IgD-negative memory B cell (primary cell): ENCODE data around the gene G6PC1. TPM values are rescaled to one million over a fixed set of nuclear protein-coding genes. Genes with fewer than 3 reads are reported as not detected.
"Not testable (repeated sequence)": the region's sequence is repeated elsewhere in the genome, so short reads cannot be mapped to it uniquely, and the experiment has no call there.

Experiments used
- H3K27ac Mint-ChIP-seq, 3 donors: one replicate each; pipeline ENCODE4 v1.8.0; 2020 to 2022; ENCODE audit warnings: mild to moderate bottlenecking in 3 of 3, mixed read lengths in 3 of 3, moderate library complexity in 1 of 3
- H3K27me3 Mint-ChIP-seq: one replicate; pipeline ENCODE4 v1.8.0; 2021; ENCODE audit warnings: mixed read lengths
- H3K36me3 Mint-ChIP-seq: one replicate; pipeline ENCODE4 v1.8.0; 2020; ENCODE audit warnings: mild to moderate bottlenecking, mixed read lengths
- H3K4me1 Mint-ChIP-seq, 3 donors: one replicate each; pipeline ENCODE4 v1.8.0; 2020 to 2022; ENCODE audit warnings: mixed read lengths in 3 of 3, mild to moderate bottlenecking in 1 of 3
- H3K4me3 Mint-ChIP-seq, 4 donors: one replicate each; pipeline ENCODE4 v1.8.0; 2020 to 2022; ENCODE audit warnings: mild to moderate bottlenecking in 4 of 4, mixed read lengths in 4 of 4, moderate library complexity in 3 of 4
- H3K9me3 Mint-ChIP-seq, 3 donors: one replicate each; pipeline ENCODE4 v1.8.0; 2020 to 2021; ENCODE audit warnings: mixed read lengths in 3 of 3, mild to moderate bottlenecking in 1 of 3
- polyA plus RNA-seq: library from polyadenylated mRNA; unstranded; fragments of 300-500 nt; fragmentation: Illumina TruSeq; gene quantifications from one replicate; pipeline ENCODE4 v1.2.3, GENCODE V29; 2021

The G6PC1 gene
- polyA plus RNA-seq, 1 donor from 2014 or later = not detected

DNA sequence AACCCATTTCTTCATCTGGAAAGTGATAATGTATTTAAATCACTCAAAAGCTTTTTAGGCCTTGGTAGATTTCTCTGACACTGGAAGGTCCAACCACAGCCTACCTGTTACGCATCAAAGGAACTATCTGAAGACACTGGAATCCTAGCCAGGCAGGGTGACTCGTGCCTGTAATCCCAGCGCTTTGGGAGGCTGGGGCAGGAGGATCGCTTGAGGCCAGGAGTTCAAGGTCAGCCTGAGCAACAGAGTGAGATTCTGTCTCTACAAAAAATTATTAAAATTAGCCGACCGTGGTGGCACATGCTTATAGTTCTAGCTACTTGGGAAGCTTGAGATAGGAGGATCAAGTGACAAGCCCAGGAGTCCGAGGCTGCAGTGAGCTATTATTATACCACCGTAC is 18.4 kb upstream of the G6PC1 start:
- Mint-ChIP-seq H3K4me1 (peaks cover 0 to 5% (median 0%) of the 10 kb centered on the region in 3 donors), H3K4me3 (no peak overlapping the region), H3K9me3 (no peaks in the 10 kb centered on the region), H3K27me3 (peaks cover 15% of the 10 kb centered on the region), H3K36me3 (peaks cover 2% of the 10 kb centered on the region), H3K27ac (no peak overlapping the region)

GRCh38 chr17:42883802-42884558 is 16.6 kb upstream of the G6PC1 start:
- Mint-ChIP-seq H3K36me3 (peaks cover 2% of the 10 kb centered on the region), H3K4me1 (peaks cover 0 to 5% (median 0%) of the 10 kb centered on the region in 3 donors), H3K4me3 (no peak overlapping the region), H3K9me3 (no peaks in the 10 kb centered on the region), H3K27ac (no peak overlapping the region), H3K27me3 (peaks cover 6% of the 10 kb centered on the region)

DNA sequence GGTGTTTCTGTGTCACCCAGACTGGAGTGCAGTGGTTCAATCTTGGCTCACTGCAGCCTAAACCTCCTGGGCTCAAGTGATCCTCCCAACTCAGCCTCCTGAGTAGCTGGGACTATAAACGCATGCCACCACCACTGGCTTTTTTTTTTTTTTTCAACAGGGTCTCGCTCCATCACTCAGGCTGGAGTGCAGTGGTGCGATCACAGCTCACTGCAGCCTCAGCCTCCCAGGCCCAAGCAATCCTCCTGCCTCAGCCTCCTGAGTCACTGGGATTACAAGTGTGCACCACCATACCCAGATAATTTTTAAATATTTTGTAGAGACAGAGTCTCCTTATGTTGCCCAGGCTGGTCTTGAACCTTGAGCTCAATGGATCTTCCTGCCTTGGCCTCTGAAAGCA is 14.8 kb upstream of the G6PC1 start:
- H3K4me3 Mint-ChIP-seq, H3K4me1 Mint-ChIP-seq, H3K36me3 Mint-ChIP-seq, H3K9me3 Mint-ChIP-seq, H3K27me3 Mint-ChIP-seq, H3K27ac Mint-ChIP-seq: not testable (repeated sequence)

- H3K36me3 Mint-ChIP-seq = no peaks in the 10 kb centered on the region
- peaks cover 0 to 5% (median 0%) of the 10 kb centered on the region in 3 donors for H3K4me1 Mint-ChIP-seq
- peaks cover 3% of the 10 kb centered on the region for H3K27me3 Mint-ChIP-seq
- peak overlapping the region in 1 of 4 donors; percentile 13 for H3K4me3 Mint-ChIP-seq
- no peaks in the 10 kb centered on the region for H3K9me3 Mint-ChIP-seq
- no peak overlapping the region for H3K27ac Mint-ChIP-seq
Observed at GRCh38 chr17:42886283-42887176, 14.1 kb upstream of the G6PC1 start.

- no peak overlapping the region for H3K4me3 Mint-ChIP-seq
- no peaks in the 10 kb centered on the region for H3K9me3 Mint-ChIP-seq
- H3K36me3 Mint-ChIP-seq = no peaks in the 10 kb centered on the region
- H3K27ac Mint-ChIP-seq = no peak overlapping the region
- peaks cover 0 to 5% (median 0%) of the 10 kb centered on the region in 3 donors for H3K4me1 Mint-ChIP-seq
- peaks cover 11% of the 10 kb centered on the region for H3K27me3 Mint-ChIP-seq
Observed at GRCh38 chr17:42889809-42890208, 10.8 kb upstream of the G6PC1 start.

GRCh38 chr17:42891539-42892152 is 9.0 kb upstream of the G6PC1 start:
- no peak overlapping the region for H3K27ac Mint-ChIP-seq
- H3K4me1 Mint-ChIP-seq = no peaks in the 10 kb centered on the region
- H3K4me3 Mint-ChIP-seq = no peak overlapping the region
- peaks cover 11% of the 10 kb centered on the region for H3K27me3 Mint-ChIP-seq
- no peaks in the 10 kb centered on the region for H3K9me3 Mint-ChIP-seq
- no peaks in the 10 kb centered on the region for H3K36me3 Mint-ChIP-seq

GRCh38 chr17:42893359-42893758 is 7.2 kb upstream of the G6PC1 start:
- Mint-ChIP-seq H3K27ac (no peak overlapping the region), H3K9me3 (no peaks in the 10 kb centered on the region), H3K27me3 (peaks cover 11% of the 10 kb centered on the region), H3K36me3 (no peaks in the 10 kb centered on the region), H3K4me1 (no peaks in the 10 kb centered on the region), H3K4me3 (no peak overlapping the region)

- Mint-ChIP-seq H3K4me3 (no peak overlapping the region), H3K27ac (no peak overlapping the region), H3K27me3 (peaks cover 11% of the 10 kb centered on the region), H3K4me1 (no peaks in the 10 kb centered on the region), H3K9me3 (no peaks in the 10 kb centered on the region), H3K36me3 (no peaks in the 10 kb centered on the region)
Observed at GRCh38 chr17:42894283-42895184, 6.1 kb upstream of the G6PC1 start.

DNA sequence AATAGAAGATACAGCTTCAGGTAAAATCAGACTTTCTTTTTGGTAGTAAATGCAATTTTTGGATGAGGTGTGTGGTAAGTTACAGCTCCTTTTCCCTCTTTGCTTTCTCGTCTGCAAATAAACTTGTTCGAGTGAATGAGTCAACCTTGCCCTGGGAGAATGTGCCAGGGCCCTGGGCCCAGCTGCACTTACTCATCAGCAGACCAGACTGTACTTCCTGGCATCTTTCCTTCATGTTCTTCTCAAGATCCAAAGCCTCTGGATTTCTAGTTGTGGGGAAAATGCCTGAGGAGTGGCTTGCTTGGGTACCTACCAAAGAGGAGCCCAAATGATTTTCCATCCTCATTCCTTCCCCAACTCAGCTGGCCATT is 5.4 kb upstream of the G6PC1 start:
- H3K27me3 Mint-ChIP-seq = peaks cover 11% of the 10 kb centered on the region
- H3K9me3 Mint-ChIP-seq = no peaks in the 10 kb centered on the region
- no peak overlapping the region for H3K27ac Mint-ChIP-seq
- H3K36me3 Mint-ChIP-seq = no peaks in the 10 kb centered on the region
- no peaks in the 10 kb centered on the region for H3K4me1 Mint-ChIP-seq
- no peak overlapping the region for H3K4me3 Mint-ChIP-seq

DNA sequence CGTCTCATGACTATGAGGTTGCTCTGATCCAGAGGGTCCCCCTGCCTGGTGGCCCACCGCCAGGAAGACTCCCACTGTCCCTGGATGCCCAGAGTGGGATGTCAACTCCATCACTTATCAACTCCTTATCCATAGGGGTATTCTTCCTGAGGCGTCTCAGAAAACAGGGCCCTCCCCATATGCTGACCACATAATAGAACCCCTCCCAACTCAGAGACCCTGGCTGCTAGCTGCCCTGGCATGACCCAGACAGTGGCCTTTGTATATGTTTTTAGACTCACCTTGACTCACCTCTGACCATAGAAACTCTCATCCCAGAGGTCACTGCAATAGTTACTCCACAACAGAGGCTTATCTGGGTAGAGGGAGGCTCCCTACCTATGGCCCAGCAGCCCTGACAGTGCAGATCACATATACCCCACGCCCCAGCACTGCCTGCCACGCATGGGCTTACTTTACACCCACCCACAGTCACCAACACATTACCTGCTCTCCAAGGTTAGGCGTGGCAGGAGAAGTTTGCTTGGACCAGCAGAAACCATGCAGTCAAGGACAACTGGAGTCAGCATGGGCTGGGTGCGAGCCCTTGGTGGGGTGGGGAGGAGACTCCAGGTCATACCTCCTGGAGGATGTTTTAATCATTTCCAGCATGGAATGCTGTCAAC is 2.3 kb upstream of the G6PC1 start:
- Mint-ChIP-seq H3K4me3 (no peak overlapping the region), H3K9me3 (no peaks in the 10 kb centered on the region)

DNA sequence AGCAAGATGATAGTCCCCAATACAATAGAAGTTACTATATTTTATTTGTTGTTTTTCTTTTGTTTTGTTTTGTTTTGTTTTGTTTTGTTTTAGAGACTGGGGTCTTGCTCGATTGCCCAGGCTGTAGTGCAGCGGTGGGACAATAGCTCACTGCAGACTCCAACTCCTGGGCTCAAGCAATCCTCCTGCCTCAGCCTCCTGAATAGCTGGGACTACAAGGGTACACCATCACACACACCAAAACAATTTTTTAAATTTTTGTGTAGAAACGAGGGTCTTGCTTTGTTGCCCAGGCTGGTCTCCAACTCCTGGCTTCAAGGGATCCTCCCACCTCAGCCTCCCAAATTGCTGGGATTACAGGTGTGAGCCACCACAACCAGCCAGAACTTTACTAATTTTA is 618 bp upstream of the G6PC1 start:
- H3K4me1 Mint-ChIP-seq, H3K36me3 Mint-ChIP-seq, H3K27me3 Mint-ChIP-seq, H3K4me3 Mint-ChIP-seq, H3K9me3 Mint-ChIP-seq, H3K27ac Mint-ChIP-seq: not testable (repeated sequence)

More for the DNA sequence above, 2.3 kb upstream of the G6PC1 start:
- Mint-ChIP-seq H3K36me3 (no peaks in the 10 kb centered on the region), H3K27me3 (peaks cover 16% of the 10 kb centered on the region), H3K27ac (no peak overlapping the region), H3K4me1 (no peaks in the 10 kb centered on the region)

DNA sequence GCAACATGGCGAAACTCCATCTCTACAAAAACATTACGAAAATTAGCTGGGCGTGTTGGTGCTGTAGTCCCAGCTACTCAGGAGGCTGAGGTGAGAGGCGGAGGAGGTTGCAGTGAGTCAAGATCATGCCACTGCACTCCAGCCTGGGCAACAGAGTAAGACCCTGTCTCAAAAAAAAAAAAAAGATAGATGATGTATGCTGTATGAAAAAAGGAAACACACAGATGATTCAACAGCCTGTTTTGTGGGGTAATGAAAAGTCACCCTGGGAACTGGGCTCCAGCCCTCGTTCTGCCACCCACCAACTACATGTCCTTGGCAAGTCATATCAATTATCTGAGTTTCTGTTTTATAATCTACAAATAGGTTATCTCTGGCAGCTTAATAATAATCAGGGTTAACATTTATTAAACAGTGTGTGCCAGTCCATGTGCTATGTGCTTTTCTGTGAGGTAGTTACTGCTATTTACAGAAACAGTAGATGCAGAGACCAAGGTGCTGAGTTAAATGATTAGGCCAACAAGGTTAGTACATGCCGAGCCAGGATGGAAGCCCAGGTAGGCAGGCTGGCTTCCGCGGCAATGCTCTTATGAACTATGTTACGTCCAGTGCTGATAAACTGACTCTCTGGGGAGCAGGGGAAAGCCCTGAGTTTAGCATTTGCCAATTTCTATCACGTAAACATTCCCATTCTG is 1.1 kb downstream of the G6PC1 start:
- no peak overlapping the region for H3K27ac Mint-ChIP-seq
- no peaks in the 10 kb centered on the region for H3K4me1 Mint-ChIP-seq
- H3K4me3 Mint-ChIP-seq = no peak overlapping the region
- no peaks in the 10 kb centered on the region for H3K36me3 Mint-ChIP-seq
- H3K9me3 Mint-ChIP-seq = no peaks in the 10 kb centered on the region
- H3K27me3 Mint-ChIP-seq = peaks cover 9% of the 10 kb centered on the region

DNA sequence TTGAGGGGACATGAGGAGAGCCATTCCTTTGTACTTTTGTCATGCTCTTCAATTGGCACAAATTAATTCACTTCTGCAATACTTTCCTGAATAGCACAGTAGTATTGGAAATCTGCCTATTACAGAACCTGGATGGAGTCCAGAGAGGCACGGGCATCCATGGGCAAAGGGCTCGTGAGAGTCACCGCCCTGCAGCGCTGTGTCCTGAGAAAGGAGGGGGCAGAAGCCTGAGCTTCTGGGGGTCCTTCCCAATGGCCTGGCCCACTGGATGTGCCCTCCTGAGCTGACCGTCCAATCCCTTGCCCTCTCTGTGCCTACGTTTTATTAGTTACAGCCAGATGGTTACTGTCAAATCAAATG is 3.5 kb downstream of the G6PC1 start:
- Mint-ChIP-seq H3K4me1 (peaks cover 4 to 9% (median 4%) of the 10 kb centered on the region in 3 donors), H3K36me3 (no peaks in the 10 kb centered on the region), H3K4me3 (no peak overlapping the region), H3K9me3 (no peaks in the 10 kb centered on the region), H3K27ac (no peak overlapping the region), H3K27me3 (peaks cover 9% of the 10 kb centered on the region)
